Measurements from ENCODE around the gene HCAR3. TPM values are rescaled to one million over a fixed set of nuclear protein-coding genes. Genes with fewer than 3 reads are reported as not detected.
"Not testable (repeated sequence)": the region's sequence is repeated elsewhere in the genome, so short reads cannot be mapped to it uniquely, and the experiment has no call there.

HCAR3 gene
- total RNA-seq, 2 experiments from 2014 or later = not detected

GRCh38 chr12:122709287-122709686, 7.3 kb downstream of the HCAR3 start:
- H3K9me3 Mint-ChIP-seq; POLR2A ChIA-PET; H3K4me1 Mint-ChIP-seq; ATAC-seq (ENCODE audit: low read depth); H3K27ac Mint-ChIP-seq; DNase-seq; H3K4me3 Mint-ChIP-seq; H3K36me3 Mint-ChIP-seq: not testable (repeated sequence)
- peaks cover 14% of the 10 kb centered on the region for H3K27me3 Mint-ChIP-seq

- H3K36me3 Mint-ChIP-seq; DNase-seq; H3K27me3 Mint-ChIP-seq; POLR2A ChIA-PET; H3K4me1 Mint-ChIP-seq; H3K9me3 Mint-ChIP-seq; ATAC-seq (ENCODE audit: low read depth); H3K27ac Mint-ChIP-seq; H3K4me3 Mint-ChIP-seq: not testable (repeated sequence)
Measured at GRCh38 chr12:122703841-122704240, 12.8 kb downstream of the HCAR3 start.

GRCh38 chr12:122702890-122703611, 13.6 kb downstream of the HCAR3 start, which contains the start of gene HCAR2:
HCAR2 (minus strand) TSS chr12:122703357; CDS start chr12:122703283, 74 bp downstream.
- DNase-seq; ATAC-seq (ENCODE audit: low read depth); H3K27ac Mint-ChIP-seq; H3K27me3 Mint-ChIP-seq; H3K4me3 Mint-ChIP-seq; H3K4me1 Mint-ChIP-seq; POLR2A ChIA-PET; H3K9me3 Mint-ChIP-seq; H3K36me3 Mint-ChIP-seq: not testable (repeated sequence)

GRCh38 chr12:122701481-122701880, 15.1 kb downstream of the HCAR3 start:
- H3K4me1 Mint-ChIP-seq; ATAC-seq (ENCODE audit: low read depth); H3K27ac Mint-ChIP-seq; H3K36me3 Mint-ChIP-seq; DNase-seq; H3K4me3 Mint-ChIP-seq; POLR2A ChIA-PET; H3K27me3 Mint-ChIP-seq; H3K9me3 Mint-ChIP-seq: not testable (repeated sequence)

- H3K27me3 Mint-ChIP-seq; ATAC-seq (ENCODE audit: low read depth): not testable (repeated sequence)
Measured at GRCh38 chr12:122700038-122700710, 16.4 kb downstream of the HCAR3 start.

GRCh38 chr12:122696922-122697321, 19.7 kb downstream of the HCAR3 start:
- H3K9me3 Mint-ChIP-seq; DNase-seq; H3K36me3 Mint-ChIP-seq; ATAC-seq (ENCODE audit: low read depth); H3K4me3 Mint-ChIP-seq; POLR2A ChIA-PET; H3K27ac Mint-ChIP-seq; H3K4me1 Mint-ChIP-seq; H3K27me3 Mint-ChIP-seq: not testable (repeated sequence)

More at GRCh38 chr12:122700038-122700710, 16.4 kb downstream of the HCAR3 start:
- H3K9me3 Mint-ChIP-seq, H3K27ac Mint-ChIP-seq, POLR2A ChIA-PET, H3K4me1 Mint-ChIP-seq, H3K36me3 Mint-ChIP-seq, DNase-seq, H3K4me3 Mint-ChIP-seq: not testable (repeated sequence)

- Mint-ChIP-seq H3K4me1 (peaks cover 2% of the 10 kb centered on the region), H3K4me3 (no peak overlapping the region), H3K36me3 (no peaks in the 10 kb centered on the region), H3K27me3 (no peaks in the 10 kb centered on the region), H3K27ac (no peak overlapping the region), H3K9me3 (no peaks in the 10 kb centered on the region)
- POLR2A ChIA-PET = no interaction called here
- no peak for ATAC-seq (ENCODE audit: low read depth)
- DNase-seq = no peak
Measured at GRCh38 chr12:122691566-122691965, 25.0 kb downstream of the HCAR3 start.

GRCh38 chr12:122688291-122688690, 28.3 kb downstream of the HCAR3 start:
- H3K4me3 Mint-ChIP-seq = no peak overlapping the region
- H3K27me3 Mint-ChIP-seq = no peaks in the 10 kb centered on the region
- no peak for ATAC-seq (ENCODE audit: low read depth)
- H3K27ac Mint-ChIP-seq = no peak overlapping the region
- no peaks in the 10 kb centered on the region for H3K36me3 Mint-ChIP-seq
- POLR2A ChIA-PET = interaction anchor here (0.5 kb wide), 1 partner anchor 137 kb away, joined by 3 read pairs; no protein-coding TSS in a partner anchor
- H3K4me1 Mint-ChIP-seq = peaks cover 2% of the 10 kb centered on the region
- no peaks in the 10 kb centered on the region for H3K9me3 Mint-ChIP-seq
- DNase-seq = no peak

GRCh38 chr12:122687086-122687485, 29.5 kb downstream of the HCAR3 start:
- POLR2A ChIA-PET = no interaction called here
- H3K4me3 Mint-ChIP-seq = no peak overlapping the region
- no peaks in the 10 kb centered on the region for H3K9me3 Mint-ChIP-seq
- no peak overlapping the region for H3K27ac Mint-ChIP-seq
- DNase-seq = no peak
- ATAC-seq (ENCODE audit: low read depth) = no peak
- peaks cover 2% of the 10 kb centered on the region for H3K4me1 Mint-ChIP-seq
- no peaks in the 10 kb centered on the region for H3K36me3 Mint-ChIP-seq
- no peaks in the 10 kb centered on the region for H3K27me3 Mint-ChIP-seq

- Mint-ChIP-seq H3K27ac (no peak overlapping the region), H3K27me3 (no peaks in the 10 kb centered on the region), H3K4me1 (peaks cover 2% of the 10 kb centered on the region), H3K9me3 (no peaks in the 10 kb centered on the region), H3K36me3 (no peaks in the 10 kb centered on the region), H3K4me3 (no peak overlapping the region)
- POLR2A ChIA-PET = no interaction called here
- ATAC-seq (ENCODE audit: low read depth) (no peak), DNase-seq (no peak)
Measured at GRCh38 chr12:122686538-122686937, 30.1 kb downstream of the HCAR3 start.

GRCh38 chr12:122684297-122684813, 32.3 kb downstream of the HCAR3 start:
- Mint-ChIP-seq H3K9me3 (no peaks in the 10 kb centered on the region), H3K4me3 (no peak overlapping the region), H3K27ac (peak overlapping the region; percentile 45), H3K36me3 (no peaks in the 10 kb centered on the region), H3K4me1 (no peaks in the 10 kb centered on the region), H3K27me3 (no peaks in the 10 kb centered on the region)
- no peak for DNase-seq
- no peak for ATAC-seq (ENCODE audit: low read depth)
- POLR2A ChIA-PET = no interaction called here

- no peaks in the 10 kb centered on the region for H3K4me1 Mint-ChIP-seq
- DNase-seq (no peak), ATAC-seq (ENCODE audit: low read depth) (no peak)
- H3K9me3 Mint-ChIP-seq = no peaks in the 10 kb centered on the region
- no peak overlapping the region for H3K4me3 Mint-ChIP-seq
- POLR2A ChIA-PET = interaction anchor here (0.5 kb wide), 1 partner anchor 85 kb away, joined by 6 read pairs; no protein-coding TSS in a partner anchor
- H3K27ac Mint-ChIP-seq = no peak overlapping the region
- H3K36me3 Mint-ChIP-seq = no peaks in the 10 kb centered on the region
- peaks cover 2% of the 10 kb centered on the region for H3K27me3 Mint-ChIP-seq
Measured at GRCh38 chr12:122681814-122682213, 34.8 kb downstream of the HCAR3 start.

GRCh38 chr12:122680989-122681388, 35.6 kb downstream of the HCAR3 start:
- POLR2A ChIA-PET; H3K27ac Mint-ChIP-seq; H3K4me3 Mint-ChIP-seq; H3K4me1 Mint-ChIP-seq; ATAC-seq (ENCODE audit: low read depth); H3K9me3 Mint-ChIP-seq; H3K27me3 Mint-ChIP-seq; H3K36me3 Mint-ChIP-seq; DNase-seq: not testable (repeated sequence)

- H3K27me3 Mint-ChIP-seq; H3K36me3 Mint-ChIP-seq; H3K4me3 Mint-ChIP-seq; H3K4me1 Mint-ChIP-seq; ATAC-seq (ENCODE audit: low read depth); H3K9me3 Mint-ChIP-seq; H3K27ac Mint-ChIP-seq; DNase-seq; POLR2A ChIA-PET: not testable (repeated sequence)
Measured at GRCh38 chr12:122676781-122677180, 39.8 kb downstream of the HCAR3 start.
